ENCODE results near the gene IRGC. TPM values are rescaled to one million over a fixed set of nuclear protein-coding genes. Genes with fewer than 3 reads are reported as not detected.

IRGC gene
- total RNA-seq, 1 experiment from 2014 or later, result not detected

- ATAC-seq (no peak), DNase-seq (ENCODE audit: low spot score) (no peak)
- H3K4me3 Mint-ChIP-seq, result no peak overlapping the region
- H3K36me3 Mint-ChIP-seq, result no peaks in the 10 kb centered on the region
- TF ChIP-seq ARID4B (CRISPR knock-in tag; IDR thresholded peaks at IDR 0.05; ENCODE audit: borderline replicate concordance), result no peak
- no peak for TF ChIP-seq ZNF416 (CRISPR knock-in tag; IDR thresholded peaks at IDR 0.05)
- TF ChIP-seq GABPB1 (CRISPR knock-in tag; IDR thresholded peaks at IDR 0.05), result no peak
- no peak for TF ChIP-seq OVOL2 (CRISPR knock-in tag; IDR thresholded peaks at IDR 0.05; ENCODE audit: borderline replicate concordance)
- TF ChIP-seq EMX1 (CRISPR knock-in tag; IDR thresholded peaks at IDR 0.05), result no peak
- TF ChIP-seq AR (CRISPR knock-in tag; IDR thresholded peaks at IDR 0.05), result no peak
- TF ChIP-seq, protein P1, sequence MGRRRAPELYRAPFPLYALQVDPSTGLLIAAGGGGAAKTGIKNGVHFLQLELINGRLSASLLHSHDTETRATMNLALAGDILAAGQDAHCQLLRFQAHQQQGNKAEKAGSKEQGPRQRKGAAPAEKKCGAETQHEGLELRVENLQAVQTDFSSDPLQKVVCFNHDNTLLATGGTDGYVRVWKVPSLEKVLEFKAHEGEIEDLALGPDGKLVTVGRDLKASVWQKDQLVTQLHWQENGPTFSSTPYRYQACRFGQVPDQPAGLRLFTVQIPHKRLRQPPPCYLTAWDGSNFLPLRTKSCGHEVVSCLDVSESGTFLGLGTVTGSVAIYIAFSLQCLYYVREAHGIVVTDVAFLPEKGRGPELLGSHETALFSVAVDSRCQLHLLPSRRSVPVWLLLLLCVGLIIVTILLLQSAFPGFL (CRISPR knock-in tag; IDR thresholded peaks at IDR 0.05; ENCODE audit: borderline replicate concordance), result no peak
- TF ChIP-seq TEAD1 (CRISPR knock-in tag; IDR thresholded peaks at IDR 0.05), result no peak
- peaks cover 23% of the 10 kb centered on the region for H3K27me3 Mint-ChIP-seq (ENCODE audit: low read depth)
- CTCF ChIA-PET, result interaction anchor here (1.1 to 1.7 kb wide), 2 partner anchors 11 to 72 kb away, joined by 4 read pairs; no protein-coding TSS in a partner anchor
- POLR2A ChIA-PET, result interaction anchor here (0.6 kb wide), 1 partner anchor 11 kb away, joined by 5 read pairs; no protein-coding TSS in a partner anchor
- no peaks in the 10 kb centered on the region for H3K9me3 Mint-ChIP-seq
- peaks cover 24% of the 10 kb centered on the region for H3K4me1 Mint-ChIP-seq
- no peak overlapping the region for H3K27ac Mint-ChIP-seq
These were observed 42.2 kb upstream of the IRGC start for GRCh38 chr19:43673637-43674036.

GRCh38 chr19:43674183-43674582, 41.7 kb upstream of the IRGC start:
- Mint-ChIP-seq H3K36me3 (no peaks in the 10 kb centered on the region), H3K4me1 (peaks cover 24% of the 10 kb centered on the region), H3K27ac (no peak overlapping the region), H3K9me3 (no peaks in the 10 kb centered on the region), H3K4me3 (no peak overlapping the region), H3K27me3 (ENCODE audit: low read depth) (peaks cover 22% of the 10 kb centered on the region)
- ATAC-seq, result no peak
- TF ChIP-seq SP1 (CRISPR knock-in tag; conservative IDR thresholded peaks at IDR 0.05) (no peak), FOXK1 (CRISPR knock-in tag; IDR thresholded peaks at IDR 0.05) (no peak), USF2 (CRISPR knock-in tag; IDR thresholded peaks at IDR 0.05) (no peak), ZNF416 (CRISPR knock-in tag; IDR thresholded peaks at IDR 0.05) (no peak), ZNF219 (CRISPR knock-in tag; IDR thresholded peaks at IDR 0.05; ENCODE audit: borderline replicate concordance) (no peak), NFE2L1 (CRISPR knock-in tag; IDR thresholded peaks at IDR 0.05) (no peak)
- TF ChIP-seq, protein P2, sequence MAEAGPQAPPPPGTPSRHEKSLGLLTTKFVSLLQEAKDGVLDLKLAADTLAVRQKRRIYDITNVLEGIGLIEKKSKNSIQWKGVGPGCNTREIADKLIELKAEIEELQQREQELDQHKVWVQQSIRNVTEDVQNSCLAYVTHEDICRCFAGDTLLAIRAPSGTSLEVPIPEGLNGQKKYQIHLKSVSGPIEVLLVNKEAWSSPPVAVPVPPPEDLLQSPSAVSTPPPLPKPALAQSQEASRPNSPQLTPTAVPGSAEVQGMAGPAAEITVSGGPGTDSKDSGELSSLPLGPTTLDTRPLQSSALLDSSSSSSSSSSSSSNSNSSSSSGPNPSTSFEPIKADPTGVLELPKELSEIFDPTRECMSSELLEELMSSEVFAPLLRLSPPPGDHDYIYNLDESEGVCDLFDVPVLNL (CRISPR knock-in tag; IDR thresholded peaks at IDR 0.05; ENCODE audit: borderline replicate concordance, low read depth), result no peak
- TF ChIP-seq, protein P1 (CRISPR knock-in tag; IDR thresholded peaks at IDR 0.05; ENCODE audit: borderline replicate concordance), result no peak
- CTCF ChIA-PET, result interaction anchor here (0.7 to 1.7 kb wide), 4 partner anchors 12 to 111 kb away, joined by 3 to 4 read pairs (median 4); no protein-coding TSS in a partner anchor
- DNase-seq (ENCODE audit: low spot score), result no peak
- POLR2A ChIA-PET, result interaction anchor here (0.6 kb wide), 1 partner anchor 11 kb away, joined by 5 read pairs; no protein-coding TSS in a partner anchor
